Measurements from ENCODE around the gene SLC2A13.
"Not testable (repeated sequence)": the region's sequence is repeated elsewhere in the genome, so short reads cannot be mapped to it uniquely, and the experiment has no call there.

Gene SLC2A13

GRCh38 chr12:40056373-40056772 is 49.5 kb downstream of the SLC2A13 start:
- TF ChIP-seq, protein P1, sequence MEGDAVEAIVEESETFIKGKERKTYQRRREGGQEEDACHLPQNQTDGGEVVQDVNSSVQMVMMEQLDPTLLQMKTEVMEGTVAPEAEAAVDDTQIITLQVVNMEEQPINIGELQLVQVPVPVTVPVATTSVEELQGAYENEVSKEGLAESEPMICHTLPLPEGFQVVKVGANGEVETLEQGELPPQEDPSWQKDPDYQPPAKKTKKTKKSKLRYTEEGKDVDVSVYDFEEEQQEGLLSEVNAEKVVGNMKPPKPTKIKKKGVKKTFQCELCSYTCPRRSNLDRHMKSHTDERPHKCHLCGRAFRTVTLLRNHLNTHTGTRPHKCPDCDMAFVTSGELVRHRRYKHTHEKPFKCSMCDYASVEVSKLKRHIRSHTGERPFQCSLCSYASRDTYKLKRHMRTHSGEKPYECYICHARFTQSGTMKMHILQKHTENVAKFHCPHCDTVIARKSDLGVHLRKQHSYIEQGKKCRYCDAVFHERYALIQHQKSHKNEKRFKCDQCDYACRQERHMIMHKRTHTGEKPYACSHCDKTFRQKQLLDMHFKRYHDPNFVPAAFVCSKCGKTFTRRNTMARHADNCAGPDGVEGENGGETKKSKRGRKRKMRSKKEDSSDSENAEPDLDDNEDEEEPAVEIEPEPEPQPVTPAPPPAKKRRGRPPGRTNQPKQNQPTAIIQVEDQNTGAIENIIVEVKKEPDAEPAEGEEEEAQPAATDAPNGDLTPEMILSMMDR (IDR thresholded peaks at IDR 0.05; ENCODE audit: borderline replicate concordance, insufficient read depth, low read depth, low read length), result no peak
- H3K4me3 ChIP-seq (ENCODE audit: low read depth, low read length), result no peak overlapping the region

GRCh38 chr12:40055776-40056175 is 50.1 kb downstream of the SLC2A13 start:
- TF ChIP-seq, protein P1 (IDR thresholded peaks at IDR 0.05; ENCODE audit: borderline replicate concordance, insufficient read depth, low read depth, low read length), result no peak
- no peak overlapping the region for H3K4me3 ChIP-seq (ENCODE audit: low read depth, low read length)

DNA sequence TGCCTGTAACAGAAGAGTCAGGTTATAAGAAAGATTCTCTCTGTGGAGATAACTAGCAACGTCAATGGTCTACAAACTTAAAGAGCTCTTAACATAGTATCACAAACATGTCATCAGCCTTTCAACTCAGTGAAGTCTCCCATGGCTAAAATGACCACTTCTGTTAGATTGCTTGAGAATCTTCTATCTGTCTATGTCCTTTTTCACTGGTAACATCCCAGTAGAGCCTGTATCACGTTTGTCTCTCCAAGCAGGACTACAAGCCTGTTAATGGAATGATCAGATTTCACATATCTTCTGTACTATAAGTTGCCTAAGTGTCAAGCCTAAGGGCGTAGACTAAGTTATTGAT is 50.7 kb downstream of the SLC2A13 start:
- TF ChIP-seq, protein P1 (IDR thresholded peaks at IDR 0.05; ENCODE audit: borderline replicate concordance, insufficient read depth, low read depth, low read length), result no peak

GRCh38 chr12:40054555-40055227 is 51.2 kb downstream of the SLC2A13 start:
- no peak overlapping the region for H3K4me3 ChIP-seq (ENCODE audit: low read depth, low read length)
- TF ChIP-seq, protein P1 (IDR thresholded peaks at IDR 0.05; ENCODE audit: borderline replicate concordance, insufficient read depth, low read depth, low read length), result no peak

More for the DNA sequence above, 50.7 kb downstream of the SLC2A13 start:
- H3K4me3 ChIP-seq (ENCODE audit: low read depth, low read length), result no peak overlapping the region

GRCh38 chr12:40049268-40049667 is 56.6 kb downstream of the SLC2A13 start:
- no peak overlapping the region for H3K4me3 ChIP-seq (ENCODE audit: low read depth, low read length)
- TF ChIP-seq, protein P1 (IDR thresholded peaks at IDR 0.05; ENCODE audit: borderline replicate concordance, insufficient read depth, low read depth, low read length), result no peak

DNA sequence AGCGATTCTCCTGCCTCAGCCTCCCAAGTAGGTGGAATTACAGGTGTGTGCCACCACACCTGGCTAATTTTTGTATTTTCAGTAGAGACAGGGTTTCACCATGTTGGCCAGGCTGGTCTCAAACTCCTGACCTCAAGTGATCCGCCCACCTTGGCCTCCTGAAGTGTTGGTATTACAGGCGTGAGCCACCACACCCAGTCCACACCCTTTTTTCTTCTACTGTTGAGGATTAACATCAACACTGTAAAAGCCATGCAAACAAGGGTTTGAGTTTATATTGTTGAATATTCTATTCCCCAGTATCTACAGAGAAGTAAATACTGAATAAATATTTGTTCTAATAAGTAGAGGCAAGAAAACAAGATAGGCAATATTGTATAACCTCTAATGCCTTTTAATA is 58.9 kb downstream of the SLC2A13 start:
- not testable (repeated sequence) for H3K4me3 ChIP-seq (ENCODE audit: low read depth, low read length)

DNA sequence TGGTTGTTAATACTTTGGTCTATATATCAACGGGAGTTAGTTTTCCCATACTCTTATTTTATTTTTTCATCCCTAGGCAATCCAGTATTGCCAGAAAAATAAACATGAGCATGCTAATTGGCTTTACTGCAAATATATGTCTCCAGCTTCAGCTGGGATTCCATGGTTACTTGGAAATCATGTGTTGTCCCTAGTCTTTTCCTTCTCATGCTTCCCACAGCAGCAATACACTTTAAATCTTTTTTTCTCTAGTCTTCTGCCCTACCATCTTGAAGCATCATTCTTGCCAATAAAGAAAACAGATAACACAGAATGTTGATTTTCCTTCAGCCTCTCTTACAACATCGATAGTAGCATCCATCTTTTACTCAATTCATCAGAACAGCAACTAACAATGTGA is 60.2 kb downstream of the SLC2A13 start:
- TF ChIP-seq, protein P1 (IDR thresholded peaks at IDR 0.05; ENCODE audit: borderline replicate concordance, insufficient read depth, low read depth, low read length), result no peak
- H3K4me3 ChIP-seq (ENCODE audit: low read depth, low read length), result no peak overlapping the region

Data from GM12875 (cell line).